ENCODE measurements around the gene RIN1. TPM values are rescaled to one million over a fixed set of nuclear protein-coding genes. Genes with fewer than 3 reads are reported as not detected.
A peak's percentile ranks its signal among the peaks of the same experiment; 100 is the strongest.

The RIN1 gene
- total and polyA plus RNA-seq, 2 of the 13 experiments (the other 11 are each of a cell fraction or from before 2014, with no cell fraction given), result 2.4 to 4.1 TPM

DNA sequence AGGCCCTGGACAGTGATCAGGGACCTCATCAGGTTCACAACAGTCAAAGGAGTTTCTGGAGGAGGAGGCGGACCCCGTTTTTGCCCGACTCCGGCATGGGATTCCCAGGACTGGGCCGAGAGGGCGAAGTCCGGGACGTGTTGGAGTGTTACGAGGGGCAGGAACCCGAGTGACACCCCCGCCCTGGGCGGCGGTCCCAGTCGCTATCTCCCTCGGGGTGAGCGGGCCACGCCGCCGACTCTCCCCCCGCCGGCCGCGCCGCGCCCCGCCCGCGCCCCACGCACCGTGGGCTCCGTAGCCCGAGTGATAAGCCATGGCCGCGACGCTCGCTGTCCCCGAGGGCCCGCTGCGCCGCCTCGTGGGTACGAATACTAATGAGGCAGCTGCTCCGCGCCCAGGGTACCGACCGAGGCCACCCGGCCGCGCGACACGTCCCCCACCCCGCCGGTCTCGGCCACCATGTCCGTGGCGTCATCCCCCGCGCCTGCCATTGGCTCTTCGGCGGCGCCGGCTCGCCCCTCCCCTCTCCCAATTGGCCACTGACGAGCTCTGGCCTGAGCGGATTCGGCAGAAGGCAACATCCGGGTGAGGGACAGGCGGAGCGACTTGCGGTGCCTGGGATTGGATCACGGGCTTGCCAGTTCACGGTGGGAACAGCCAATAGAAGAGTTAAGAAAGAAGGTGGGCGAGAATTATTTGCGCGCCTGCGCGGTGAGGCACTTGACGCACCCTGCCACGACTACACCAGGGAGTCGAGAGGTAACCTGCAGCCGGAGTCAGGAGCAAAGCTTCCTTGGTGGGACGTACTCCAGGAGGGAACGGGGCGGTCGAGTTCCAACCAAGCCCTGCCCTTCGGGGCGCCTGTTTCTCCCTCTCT is 47.3 kb downstream of the RIN1 start, which contains the start of gene YIF1A (continued):
- TF ChIP-seq, protein P1, sequence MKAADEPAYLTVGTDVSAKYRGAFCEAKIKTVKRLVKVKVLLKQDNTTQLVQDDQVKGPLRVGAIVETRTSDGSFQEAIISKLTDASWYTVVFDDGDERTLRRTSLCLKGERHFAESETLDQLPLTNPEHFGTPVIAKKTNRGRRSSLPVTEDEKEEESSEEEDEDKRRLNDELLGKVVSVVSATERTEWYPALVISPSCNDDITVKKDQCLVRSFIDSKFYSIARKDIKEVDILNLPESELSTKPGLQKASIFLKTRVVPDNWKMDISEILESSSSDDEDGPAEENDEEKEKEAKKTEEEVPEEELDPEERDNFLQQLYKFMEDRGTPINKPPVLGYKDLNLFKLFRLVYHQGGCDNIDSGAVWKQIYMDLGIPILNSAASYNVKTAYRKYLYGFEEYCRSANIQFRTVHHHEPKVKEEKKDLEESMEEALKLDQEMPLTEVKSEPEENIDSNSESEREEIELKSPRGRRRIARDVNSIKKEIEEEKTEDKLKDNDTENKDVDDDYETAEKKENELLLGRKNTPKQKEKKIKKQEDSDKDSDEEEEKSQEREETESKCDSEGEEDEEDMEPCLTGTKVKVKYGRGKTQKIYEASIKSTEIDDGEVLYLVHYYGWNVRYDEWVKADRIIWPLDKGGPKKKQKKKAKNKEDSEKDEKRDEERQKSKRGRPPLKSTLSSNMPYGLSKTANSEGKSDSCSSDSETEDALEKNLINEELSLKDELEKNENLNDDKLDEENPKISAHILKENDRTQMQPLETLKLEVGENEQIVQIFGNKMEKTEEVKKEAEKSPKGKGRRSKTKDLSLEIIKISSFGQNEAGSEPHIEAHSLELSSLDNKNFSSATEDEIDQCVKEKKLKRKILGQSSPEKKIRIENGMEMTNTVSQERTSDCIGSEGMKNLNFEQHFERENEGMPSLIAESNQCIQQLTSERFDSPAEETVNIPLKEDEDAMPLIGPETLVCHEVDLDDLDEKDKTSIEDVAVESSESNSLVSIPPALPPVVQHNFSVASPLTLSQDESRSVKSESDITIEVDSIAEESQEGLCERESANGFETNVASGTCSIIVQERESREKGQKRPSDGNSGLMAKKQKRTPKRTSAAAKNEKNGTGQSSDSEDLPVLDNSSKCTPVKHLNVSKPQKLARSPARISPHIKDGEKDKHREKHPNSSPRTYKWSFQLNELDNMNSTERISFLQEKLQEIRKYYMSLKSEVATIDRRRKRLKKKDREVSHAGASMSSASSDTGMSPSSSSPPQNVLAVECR (CRISPR knock-in tag; IDR thresholded peaks at IDR 0.05; ENCODE audit: borderline replicate concordance), result peak; percentile 72; the same call in 1 of the 2 replicates
- TF ChIP-seq ZBTB3 (CRISPR knock-in tag; IDR thresholded peaks at IDR 0.05; ENCODE audit: borderline replicate concordance, low read depth) (no peak), ARNTL (CRISPR knock-in tag; IDR thresholded peaks at IDR 0.05) (no peak), KLF12 (CRISPR knock-in tag; IDR thresholded peaks at IDR 0.05; ENCODE audit: borderline replicate concordance) (peak; percentile 29; the same call in 1 of the 2 replicates), TCF7 (IDR thresholded peaks at IDR 0.05; ENCODE audit: low read depth) (no peak), RBM22 (optimal IDR thresholded peaks at IDR 0.05; ENCODE audit: low read length) (no peak), NONO (IDR thresholded peaks at IDR 0.05) (no peak), NONO (CRISPR knock-in tag; conservative IDR thresholded peaks at IDR 0.05) (peak; percentile 14), SRSF4 (IDR thresholded peaks at IDR 0.05; ENCODE audit: low read depth, low read length, poor library complexity, severe bottlenecking) (no peak), ZNF256 (CRISPR knock-in tag; conservative IDR thresholded peaks at IDR 0.05) (0 out of 2 replicates have a peak, but pooled peaks have one; percentile 12), KDM5A (IDR thresholded peaks at IDR 0.05; ENCODE audit: borderline replicate concordance, low read length) (peak; percentile 37; the same call in 1 of the 2 replicates), ZIK1 (CRISPR knock-in tag; IDR thresholded peaks at IDR 0.05; ENCODE audit: borderline replicate concordance, low read depth) (0 out of 2 replicates have a peak, but pooled peaks have one; percentile 12), BHLHE40 (IDR thresholded peaks at IDR 0.05; ENCODE audit: low read length) (no peak)
- TF ChIP-seq, protein P2, sequence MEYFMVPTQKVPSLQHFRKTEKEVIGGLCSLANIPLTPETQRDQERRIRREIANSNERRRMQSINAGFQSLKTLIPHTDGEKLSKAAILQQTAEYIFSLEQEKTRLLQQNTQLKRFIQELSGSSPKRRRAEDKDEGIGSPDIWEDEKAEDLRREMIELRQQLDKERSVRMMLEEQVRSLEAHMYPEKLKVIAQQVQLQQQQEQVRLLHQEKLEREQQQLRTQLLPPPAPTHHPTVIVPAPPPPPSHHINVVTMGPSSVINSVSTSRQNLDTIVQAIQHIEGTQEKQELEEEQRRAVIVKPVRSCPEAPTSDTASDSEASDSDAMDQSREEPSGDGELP (IDR thresholded peaks at IDR 0.05; ENCODE audit: borderline replicate concordance, low read depth), result peak; percentile 16; the same call in 1 of the 2 replicates
- TF ChIP-seq, protein P3, sequence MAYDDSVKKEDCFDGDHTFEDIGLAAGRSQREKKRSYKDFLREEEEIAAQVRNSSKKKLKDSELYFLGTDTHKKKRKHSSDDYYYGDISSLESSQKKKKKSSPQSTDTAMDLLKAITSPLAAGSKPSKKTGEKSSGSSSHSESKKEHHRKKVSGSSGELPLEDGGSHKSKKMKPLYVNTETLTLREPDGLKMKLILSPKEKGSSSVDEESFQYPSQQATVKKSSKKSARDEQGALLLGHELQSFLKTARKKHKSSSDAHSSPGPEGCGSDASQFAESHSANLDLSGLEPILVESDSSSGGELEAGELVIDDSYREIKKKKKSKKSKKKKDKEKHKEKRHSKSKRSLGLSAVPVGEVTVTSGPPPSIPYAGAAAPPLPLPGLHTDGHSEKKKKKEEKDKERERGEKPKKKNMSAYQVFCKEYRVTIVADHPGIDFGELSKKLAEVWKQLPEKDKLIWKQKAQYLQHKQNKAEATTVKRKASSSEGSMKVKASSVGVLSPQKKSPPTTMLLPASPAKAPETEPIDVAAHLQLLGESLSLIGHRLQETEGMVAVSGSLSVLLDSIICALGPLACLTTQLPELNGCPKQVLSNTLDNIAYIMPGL (CRISPR knock-in tag; IDR thresholded peaks at IDR 0.05; ENCODE audit: borderline replicate concordance in 1 of 2, low read depth in 1 of 2), result 0 out of 4 replicates have a peak, but pooled peaks have one; percentile 11 to 48
- TF ChIP-seq, protein P4, sequence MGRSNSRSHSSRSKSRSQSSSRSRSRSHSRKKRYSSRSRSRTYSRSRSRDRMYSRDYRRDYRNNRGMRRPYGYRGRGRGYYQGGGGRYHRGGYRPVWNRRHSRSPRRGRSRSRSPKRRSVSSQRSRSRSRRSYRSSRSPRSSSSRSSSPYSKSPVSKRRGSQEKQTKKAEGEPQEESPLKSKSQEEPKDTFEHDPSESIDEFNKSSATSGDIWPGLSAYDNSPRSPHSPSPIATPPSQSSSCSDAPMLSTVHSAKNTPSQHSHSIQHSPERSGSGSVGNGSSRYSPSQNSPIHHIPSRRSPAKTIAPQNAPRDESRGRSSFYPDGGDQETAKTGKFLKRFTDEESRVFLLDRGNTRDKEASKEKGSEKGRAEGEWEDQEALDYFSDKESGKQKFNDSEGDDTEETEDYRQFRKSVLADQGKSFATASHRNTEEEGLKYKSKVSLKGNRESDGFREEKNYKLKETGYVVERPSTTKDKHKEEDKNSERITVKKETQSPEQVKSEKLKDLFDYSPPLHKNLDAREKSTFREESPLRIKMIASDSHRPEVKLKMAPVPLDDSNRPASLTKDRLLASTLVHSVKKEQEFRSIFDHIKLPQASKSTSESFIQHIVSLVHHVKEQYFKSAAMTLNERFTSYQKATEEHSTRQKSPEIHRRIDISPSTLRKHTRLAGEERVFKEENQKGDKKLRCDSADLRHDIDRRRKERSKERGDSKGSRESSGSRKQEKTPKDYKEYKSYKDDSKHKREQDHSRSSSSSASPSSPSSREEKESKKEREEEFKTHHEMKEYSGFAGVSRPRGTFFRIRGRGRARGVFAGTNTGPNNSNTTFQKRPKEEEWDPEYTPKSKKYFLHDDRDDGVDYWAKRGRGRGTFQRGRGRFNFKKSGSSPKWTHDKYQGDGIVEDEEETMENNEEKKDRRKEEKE (IDR thresholded peaks at IDR 0.05), result no peak

Data from HepG2 (cell line).